Endothelial cell of umbilical vein (primary cell): Measurements from ENCODE around the gene WDR36. TPM values are rescaled to one million over a fixed set of nuclear protein-coding genes. Genes with fewer than 3 reads are reported as not detected.

Experiments
- BruUV-seq: library from RNA; stranded (reverse); fragments of 400-500 nt; replicated peaks from 2 replicates; lab custom pipeline; 2021; lab: Mats Ljungman, UMichigan
- CTCF ChIA-PET: fragments of 300-600, 350-600 bp; sonication (Branson Sonifier 250); formaldehyde crosslinking; loops from one replicate; lab custom pipeline; 2021; ENCODE audit warnings: antibody characterized with exemption, inconsistent platforms; lab: Charles Lee
- POLR2A ChIA-PET: fragments of 300-600, 350-600 bp; sonication (Branson Sonifier 250); formaldehyde crosslinking; loops from one replicate; lab custom pipeline; 2021; ENCODE audit warnings: antibody characterized with exemption, inconsistent platforms; lab: Charles Lee
- DNase-seq: peaks from one replicate; pipeline ENCODE4 v3.0.0-alpha.2; 2011; ENCODE audit warnings: low read depth, low spot score
- FAIRE-seq: peaks from 2 replicates; lab custom pipeline; 2011; peaks lifted over from hg19 to GRCh38; lab: Jason Lieb, UNC
- H2AFZ ChIP-seq: 2 replicates; pipeline ENCODE4 v1.6.0; 2012; ENCODE audit warnings: low read depth, low read length, control low read depth, inconsistent platforms
- H3K27ac ChIP-seq: 2 replicates; pipeline ENCODE4 v1.5.1; 2011; ENCODE audit warnings: low read depth, mild to moderate bottlenecking, control low read depth, low read length, moderate library complexity; ENCODE audit not compliant: insufficient read depth
- H3K27me3 ChIP-seq, 2 experiments: 2 replicates each; pipeline versions ENCODE4 v1.6.0 to v1.6.1; 2011; ENCODE audit warnings: low read length in 2 of 2, mixed read lengths in 1 of 2; ENCODE audit not compliant: control insufficient read depth in 2 of 2, insufficient read depth in 2 of 2
- H3K36me3 ChIP-seq, 2 experiments: 2 replicates in 1 of 2; 3 replicates in 1 of 2; pipeline ENCODE4 v1.5.1; 2011; ENCODE audit warnings: low read length in 2 of 2, mild to moderate bottlenecking in 1 of 2, moderate library complexity in 1 of 2; ENCODE audit not compliant: control insufficient read depth in 2 of 2, insufficient read depth in 2 of 2; ENCODE audit errors: extremely low read depth in 1 of 2
- H3K4me1 ChIP-seq: 3 replicates; pipeline ENCODE4 v1.5.1; 2011; ENCODE audit warnings: mild to moderate bottlenecking, low read length; ENCODE audit not compliant: control insufficient read depth, insufficient read depth; ENCODE audit errors: extremely low read depth
- H3K4me2 ChIP-seq: 2 replicates; pipeline ENCODE4 v1.6.1; 2011; ENCODE audit warnings: low read length, control low read depth, mixed read lengths; ENCODE audit not compliant: insufficient read depth
- H3K4me3 ChIP-seq, 3 experiments: fragments of 200-600 bp in 1 of 3; sonication (generic), shearing (Covaris generic) in 1 of 3; replicated peaks in 1 of 3; 2 replicates each; pipeline ENCODE4 v1.5.1; 2011 to 2016; ENCODE audit warnings: control low read depth in 3 of 3, low read length in 3 of 3, mild to moderate bottlenecking in 2 of 3, inconsistent platforms in 1 of 3, low read depth in 1 of 3, moderate library complexity in 1 of 3; ENCODE audit not compliant: insufficient read depth in 1 of 3
- H3K79me2 ChIP-seq: 2 replicates; pipeline ENCODE4 v1.6.0; 2012; ENCODE audit warnings: low read length, inconsistent platforms; ENCODE audit not compliant: control insufficient read depth, insufficient read depth
- H3K9ac ChIP-seq: replicated peaks from 2 replicates; pipeline ENCODE3; 2011; ENCODE audit warnings: low read length, control low read depth; ENCODE audit not compliant: insufficient read depth; ENCODE audit errors: extremely low read depth
- H3K9me1 ChIP-seq: replicated peaks from 3 replicates; pipeline ENCODE4 v1.6.0; 2011; ENCODE audit warnings: mild to moderate bottlenecking, low read length; ENCODE audit not compliant: control insufficient read depth, insufficient read depth; ENCODE audit errors: extremely low read depth
- H3K9me3 ChIP-seq: replicated peaks from 2 replicates; pipeline ENCODE4 v1.5.1; 2012; ENCODE audit warnings: low read length, inconsistent platforms; ENCODE audit not compliant: control insufficient read depth, insufficient read depth
- H4K20me1 ChIP-seq: replicated peaks from 2 replicates; pipeline ENCODE3; 2011; ENCODE audit warnings: mild to moderate bottlenecking, low read length; ENCODE audit not compliant: control insufficient read depth, insufficient read depth; ENCODE audit errors: extremely low read depth
- EZH2 ChIP-seq: IDR thresholded peaks from 2 replicates; pipeline ENCODE4 v1.6.1; 2012; ENCODE audit warnings: borderline replicate concordance, low read depth, mild to moderate bottlenecking, moderate library complexity, low read length, inconsistent platforms; ENCODE audit not compliant: severe bottlenecking
- FOS ChIP-seq: IDR thresholded peaks from 2 replicates; pipeline ENCODE4 v1.6.1; 2011; ENCODE audit warnings: mild to moderate bottlenecking, low read length, moderate library complexity, borderline replicate concordance; ENCODE audit not compliant: insufficient read depth
- GATA2 ChIP-seq: IDR thresholded peaks from 2 replicates; pipeline ENCODE4 v1.7.0; 2011; ENCODE audit warnings: low read depth, mild to moderate bottlenecking, moderate library complexity, mixed read lengths, low read length; ENCODE audit not compliant: insufficient read length, insufficient read depth
- JUN ChIP-seq: IDR thresholded peaks from 2 replicates; pipeline ENCODE4 v1.6.1; 2011; ENCODE audit warnings: borderline replicate concordance, low read depth; ENCODE audit not compliant: insufficient read length, insufficient read depth
- MAX ChIP-seq: IDR thresholded peaks from 2 replicates; pipeline ENCODE4 v1.6.1; 2011; ENCODE audit not compliant: insufficient read depth, insufficient read length
- MYC ChIP-seq: IDR thresholded peaks from one replicate; pipeline ENCODE4 v1.6.1; 2011; ENCODE audit warnings: mild to moderate bottlenecking, low read depth, low read length
- POLR2A ChIP-seq: IDR thresholded peaks from 2 replicates; pipeline ENCODE4 v1.6.1; 2012; ENCODE audit warnings: low read depth, mild to moderate bottlenecking, control low read depth, low read length
- POLR2AphosphoS5 ChIP-seq: IDR thresholded peaks from 2 replicates; pipeline ENCODE4 v1.6.1; 2012; ENCODE audit warnings: low read depth, mild to moderate bottlenecking, control low read depth, low read length, moderate library complexity; ENCODE audit not compliant: insufficient read depth
- dilution Hi-C: fragments of 300-500 bp; cut with MboI; formaldehyde crosslinking; loops from one replicate; pipeline ENCODE4 v1.15.0; 2019; ENCODE audit warnings: low sequenced_read_pairs; ENCODE audit not compliant: extremely low pct_ligation_motif_present
- intact Hi-C: fragments of 100-400 bp; cut with micrococcal nuclease; formaldehyde crosslinking; loops from one replicate; pipeline ENCODE4 v1.10.0; 2022
- polyA plus RNA-seq, 4 experiments: library from polyadenylated mRNA; depleted of rRNA in 3 of 4; stranded (reverse) in 3 of 4; unstranded in 1 of 4; fragments of >200 nt; gene quantifications; 2 replicates each; pipeline versions ENCODE4 v1.2.1 to v1.2.3, GENCODE V29; 2011 to 2012; ENCODE audit warnings: missing spikeins in 1 of 4
- total RNA-seq: library from RNA; stranded (reverse); gene quantifications from 2 replicates; pipeline ENCODE4 v1.2.3, GENCODE V29; 2021
- TF ChIP-seq, protein P1 (sequence below), 2 donors: IDR thresholded peaks; 1 replicate in 1 of 2; 2 replicates in 1 of 2; pipeline ENCODE4 v1.5.1; 2011; ENCODE audit warnings: low read length in 2 of 2, mild to moderate bottlenecking in 2 of 2, moderate library complexity in 2 of 2, control low read depth in 1 of 2, inconsistent platforms in 1 of 2, low read depth in 1 of 2; ENCODE audit not compliant: insufficient read depth in 1 of 2; ENCODE audit errors: extremely low read depth in 1 of 2

WDR36 gene
- total and polyA plus RNA-seq, 2 donors (not counting 3 experiments of a cell fraction or from before 2014, with no cell fraction given), result 10.6 to 30.2 TPM

- TF ChIP-seq GATA2 (no peak), MAX (no peak), JUN (no peak), POLR2A (no peak), MYC (no peak), EZH2 (no peak), POLR2AphosphoS5 (no peak), FOS (no peak)
- TF ChIP-seq, protein P1, sequence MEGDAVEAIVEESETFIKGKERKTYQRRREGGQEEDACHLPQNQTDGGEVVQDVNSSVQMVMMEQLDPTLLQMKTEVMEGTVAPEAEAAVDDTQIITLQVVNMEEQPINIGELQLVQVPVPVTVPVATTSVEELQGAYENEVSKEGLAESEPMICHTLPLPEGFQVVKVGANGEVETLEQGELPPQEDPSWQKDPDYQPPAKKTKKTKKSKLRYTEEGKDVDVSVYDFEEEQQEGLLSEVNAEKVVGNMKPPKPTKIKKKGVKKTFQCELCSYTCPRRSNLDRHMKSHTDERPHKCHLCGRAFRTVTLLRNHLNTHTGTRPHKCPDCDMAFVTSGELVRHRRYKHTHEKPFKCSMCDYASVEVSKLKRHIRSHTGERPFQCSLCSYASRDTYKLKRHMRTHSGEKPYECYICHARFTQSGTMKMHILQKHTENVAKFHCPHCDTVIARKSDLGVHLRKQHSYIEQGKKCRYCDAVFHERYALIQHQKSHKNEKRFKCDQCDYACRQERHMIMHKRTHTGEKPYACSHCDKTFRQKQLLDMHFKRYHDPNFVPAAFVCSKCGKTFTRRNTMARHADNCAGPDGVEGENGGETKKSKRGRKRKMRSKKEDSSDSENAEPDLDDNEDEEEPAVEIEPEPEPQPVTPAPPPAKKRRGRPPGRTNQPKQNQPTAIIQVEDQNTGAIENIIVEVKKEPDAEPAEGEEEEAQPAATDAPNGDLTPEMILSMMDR (IDR thresholded peaks at IDR 0.05; ENCODE audit: extremely low read depth in 1 of 2, insufficient read depth in 1 of 2, low read depth in 1 of 2, low read length in 2 of 2), result no peak
- Histone ChIP-seq H3K9me3 (no peaks in the 10 kb centered on the region), H3K79me2 (no peaks in the 10 kb centered on the region), H3K36me3 (no peaks in the 10 kb centered on the region), H3K4me1 (peaks cover 19% of the 10 kb centered on the region), H3K4me2 (no peak overlapping the region), H3K27ac (no peak overlapping the region), H3K4me3 (no peak overlapping the region), H3K9ac (no peak overlapping the region), H3K27me3 (no peaks in the 10 kb centered on the region), H3K9me1 (no peaks in the 10 kb centered on the region), H2AFZ (no peak overlapping the region), H4K20me1 (no peaks in the 10 kb centered on the region)
- DNase-seq, result no peak
- dilution Hi-C loops (no loop called here), intact Hi-C loops (loop anchor here (10.0 kb wide), 1 partner anchor 712 kb away; no protein-coding TSS in a partner anchor)
- ChIA-PET POLR2A (no interaction called here), CTCF (no interaction called here)
- no peak for FAIRE-seq
- no TSS peak for BruUV-seq
Measured at GRCh38 chr5:111132731-111133435, 40.7 kb downstream of the WDR36 start.
